DMS153 (cell line): Measurements from ENCODE around the gene SMYD5.
"Not testable (repeated sequence)": the region's sequence is repeated elsewhere in the genome, so short reads cannot be mapped to it uniquely, and the experiment has no call there.

Experiments
- DNase-seq: peaks from one replicate; lab custom pipeline; 2025; lab: John Stamatoyannopoulos, UW

The SMYD5 gene

DNA sequence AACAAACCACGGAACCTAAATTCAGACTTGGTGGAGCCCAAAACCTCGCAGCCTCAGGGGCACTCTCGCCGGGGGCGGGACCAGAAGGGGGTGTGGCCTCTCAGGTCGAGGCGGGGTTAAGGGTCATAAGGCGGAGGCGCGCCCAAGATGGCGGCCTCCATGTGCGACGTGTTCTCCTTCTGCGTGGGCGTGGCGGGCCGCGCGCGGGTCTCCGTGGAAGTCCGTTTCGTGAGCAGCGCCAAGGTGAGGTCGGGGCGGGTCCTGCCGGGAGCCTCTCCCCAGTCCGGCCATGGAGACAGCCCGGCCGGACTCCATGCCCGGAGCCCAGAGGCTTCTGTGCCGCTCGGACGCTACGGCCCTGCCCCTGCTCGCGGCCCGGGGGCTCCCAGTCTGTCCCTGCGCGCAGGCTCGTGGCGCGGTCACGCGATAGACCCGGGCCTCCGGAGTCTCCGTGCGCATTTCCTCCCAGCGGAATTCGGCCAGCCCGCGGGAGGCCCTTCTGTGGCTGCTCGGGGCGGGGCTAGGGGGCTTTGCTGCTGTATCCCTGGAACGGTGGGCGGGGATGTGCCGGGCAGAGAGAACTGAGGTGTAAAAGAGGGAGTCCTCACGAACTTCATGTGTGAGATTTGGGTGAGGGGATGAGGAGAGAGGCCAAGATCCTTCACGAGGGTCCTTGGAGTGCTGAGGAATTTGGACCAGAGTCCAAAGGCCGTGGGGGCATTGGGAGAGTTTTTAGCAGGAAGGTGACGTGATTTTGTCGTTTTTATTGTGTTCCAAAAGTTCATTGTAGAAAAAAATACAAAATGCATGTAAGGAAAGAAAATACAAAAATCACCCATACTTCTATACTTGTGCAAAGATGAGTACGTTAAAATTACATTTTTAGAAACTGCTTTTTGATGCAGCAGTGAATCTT is at the start of gene SMYD5:
Gene SMYD5 (plus strand): TSS at position 126 of the 916 bp plus-strand sequence. CDS start 22 bp downstream, at position 148.
- DNase-seq = peak; percentile 47

DNA sequence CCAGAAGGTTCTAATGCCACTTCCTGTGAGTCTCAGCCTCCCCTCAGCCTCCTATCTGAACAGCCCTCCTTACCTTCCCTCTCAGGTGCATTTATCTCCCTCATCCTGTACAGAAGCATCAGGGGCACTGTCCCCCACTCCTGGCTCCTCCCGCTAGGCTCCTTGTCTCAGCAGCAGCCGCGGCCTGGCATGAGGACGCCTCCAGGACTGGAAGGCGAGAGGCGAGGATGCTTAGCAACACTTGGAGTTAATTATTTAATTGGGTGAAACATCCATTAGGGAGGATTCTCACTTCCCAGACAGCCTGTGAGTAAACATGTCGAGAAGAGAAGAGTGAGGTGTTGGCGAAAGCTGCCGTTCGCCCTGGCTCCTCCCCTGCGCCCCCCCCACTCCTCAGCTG is 48.1 kb upstream of the SMYD5 start:
- not testable (repeated sequence) for DNase-seq

DNA sequence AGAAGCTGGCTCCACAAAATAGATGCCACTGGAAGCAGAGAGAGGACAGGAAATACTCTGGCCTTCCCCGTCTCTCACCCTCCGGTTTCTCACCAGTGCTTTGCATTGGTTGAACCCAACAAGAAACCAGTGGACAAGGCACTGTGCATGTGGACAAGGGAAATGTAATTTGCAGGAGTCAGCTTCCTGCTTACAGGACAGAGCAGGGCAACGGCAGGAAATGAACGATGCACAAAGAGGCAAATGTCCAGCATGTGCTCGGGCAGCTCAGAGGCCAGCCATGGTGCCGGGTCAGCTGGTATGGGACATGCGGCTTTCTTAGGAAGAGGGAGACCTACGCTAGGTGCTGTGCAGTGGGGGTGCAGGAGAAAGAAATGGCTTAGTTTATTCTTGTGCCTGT is 47.2 kb upstream of the SMYD5 start:
- DNase-seq = not testable (repeated sequence)

DNA sequence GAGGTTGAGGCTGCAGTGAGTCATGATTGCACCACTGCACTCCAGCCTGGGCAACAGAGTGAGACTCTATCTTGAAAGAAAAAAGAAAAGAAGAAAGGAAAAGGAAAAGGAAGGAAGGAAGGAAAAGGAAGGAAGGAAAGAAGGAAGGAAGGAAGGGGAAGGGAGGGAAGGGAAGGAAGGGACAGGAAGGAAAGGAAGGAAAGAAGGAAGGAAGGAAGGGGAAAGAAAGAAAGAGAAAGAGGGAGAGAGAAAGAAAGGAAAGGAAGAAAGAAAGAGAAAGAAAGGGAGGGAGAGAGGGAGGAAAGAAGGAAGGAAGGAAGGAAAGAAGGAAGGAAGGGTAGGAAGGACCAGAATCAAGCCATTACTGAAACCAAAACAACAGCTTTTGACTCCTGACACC is 45.7 kb upstream of the SMYD5 start:
- not testable (repeated sequence) for DNase-seq

DNA sequence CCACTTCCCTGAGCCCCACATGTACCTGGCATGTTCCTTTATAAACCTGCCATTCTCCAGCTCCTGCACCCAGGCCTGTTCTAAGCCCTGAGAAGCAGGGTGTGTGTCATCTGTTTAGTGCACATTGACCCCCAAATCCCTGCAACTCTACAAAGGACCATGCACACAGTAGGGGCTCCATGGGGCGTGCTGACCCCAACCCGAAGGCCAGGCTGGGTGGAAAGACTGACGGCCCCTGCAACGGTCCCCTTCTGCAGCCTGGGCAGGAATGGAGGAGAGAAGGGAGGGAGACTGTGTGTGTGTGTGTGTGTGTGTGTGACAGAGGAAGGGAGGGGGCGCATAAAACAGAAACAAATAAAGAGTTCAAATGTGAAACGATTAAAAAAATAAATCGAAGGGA is 43.7 kb upstream of the SMYD5 start:
- DNase-seq = not testable (repeated sequence)

DNA sequence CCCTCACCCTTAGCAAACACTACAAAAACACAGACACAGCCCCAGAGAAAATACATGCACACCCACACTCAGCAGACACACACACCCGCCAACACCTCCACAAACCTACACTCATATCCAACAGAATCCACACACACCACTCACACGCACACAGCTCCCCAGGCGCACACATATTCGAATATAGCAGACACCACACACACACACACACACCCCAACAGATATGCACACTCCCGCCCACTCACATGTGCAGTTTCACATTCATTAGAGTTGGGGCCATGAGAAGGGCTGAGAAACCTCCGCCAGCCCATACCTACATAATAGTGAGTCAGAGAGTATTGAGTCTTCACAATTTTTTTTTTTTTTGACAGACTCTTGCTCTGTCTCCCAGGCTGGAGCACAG is 41.1 kb upstream of the SMYD5 start:
- DNase-seq = no peak

DNA sequence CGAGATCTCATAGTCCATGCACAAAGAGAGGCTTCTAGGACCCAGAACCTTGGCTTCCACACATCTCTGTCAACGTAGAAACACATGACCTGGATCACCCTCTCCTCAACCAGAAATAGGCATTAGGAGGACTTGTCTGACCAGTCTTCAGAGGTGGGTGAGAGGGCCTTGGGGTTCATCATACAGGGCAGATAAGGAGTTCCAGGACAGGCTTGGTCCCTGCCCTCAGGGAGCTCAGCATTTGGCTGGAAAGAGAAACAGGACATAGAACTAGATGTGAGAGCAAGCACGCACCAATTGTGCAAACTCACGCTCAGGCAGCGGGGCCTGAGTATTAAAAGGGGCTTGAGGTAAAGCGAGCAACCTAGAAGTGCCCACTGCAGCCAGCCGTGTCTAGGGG is 40.3 kb upstream of the SMYD5 start:
- no peak for DNase-seq

DNA sequence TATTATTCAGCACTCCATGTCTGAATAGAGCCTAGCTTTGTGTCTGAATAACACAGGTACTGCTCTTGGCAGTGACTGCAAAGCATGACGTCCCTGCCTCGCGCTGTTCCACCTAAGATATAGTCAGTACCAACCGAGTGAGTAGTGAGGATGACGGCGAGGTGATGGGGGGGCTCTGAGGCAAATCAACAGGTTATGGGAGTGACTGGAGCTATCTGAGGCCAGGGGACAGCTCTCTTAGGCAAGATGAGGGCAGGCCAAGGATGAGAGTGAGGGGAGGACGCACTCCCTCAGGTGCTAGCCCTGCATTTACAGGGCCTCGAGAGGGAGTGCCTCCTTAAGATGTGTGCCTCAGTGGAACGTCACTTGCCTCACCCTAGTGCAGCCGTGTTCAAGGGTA is 39.8 kb upstream of the SMYD5 start:
- DNase-seq = no peak

DNA sequence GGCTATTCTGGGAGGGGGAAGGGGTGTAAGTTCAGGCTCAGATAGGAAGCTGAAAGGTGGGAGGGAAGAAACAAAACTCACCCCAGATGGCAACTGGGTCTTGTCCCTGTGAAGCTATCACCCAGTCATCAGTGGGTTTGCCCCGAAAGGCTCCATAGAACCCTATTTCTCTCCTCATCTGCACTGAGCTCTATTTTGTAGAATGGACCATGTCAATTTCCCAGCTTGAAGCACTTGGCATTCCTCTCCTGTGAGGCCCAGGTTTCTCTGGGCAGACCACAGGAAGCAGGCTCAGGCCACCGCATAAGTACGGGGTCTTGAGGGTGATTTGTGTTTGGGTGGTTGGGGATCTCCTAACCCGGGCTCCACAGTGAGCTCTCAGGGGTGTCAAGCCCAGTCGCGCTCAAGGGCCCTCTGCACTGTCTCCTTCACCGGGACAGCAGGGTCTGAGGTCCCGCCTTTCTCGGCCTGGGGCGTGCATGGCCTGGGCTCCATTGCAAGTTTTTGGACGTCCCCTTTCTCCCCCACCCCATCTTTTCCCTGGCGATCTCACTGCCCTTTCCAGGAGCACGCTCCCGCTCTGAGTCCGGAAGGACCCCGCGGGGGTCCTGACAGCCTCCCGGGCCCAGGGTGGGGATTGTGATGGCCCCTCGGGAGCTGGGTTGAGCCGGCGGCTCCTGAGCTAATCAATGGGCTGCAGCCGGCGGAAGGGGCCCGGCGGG is 38.9 kb upstream of the SMYD5 start:
- no peak for DNase-seq

DNA sequence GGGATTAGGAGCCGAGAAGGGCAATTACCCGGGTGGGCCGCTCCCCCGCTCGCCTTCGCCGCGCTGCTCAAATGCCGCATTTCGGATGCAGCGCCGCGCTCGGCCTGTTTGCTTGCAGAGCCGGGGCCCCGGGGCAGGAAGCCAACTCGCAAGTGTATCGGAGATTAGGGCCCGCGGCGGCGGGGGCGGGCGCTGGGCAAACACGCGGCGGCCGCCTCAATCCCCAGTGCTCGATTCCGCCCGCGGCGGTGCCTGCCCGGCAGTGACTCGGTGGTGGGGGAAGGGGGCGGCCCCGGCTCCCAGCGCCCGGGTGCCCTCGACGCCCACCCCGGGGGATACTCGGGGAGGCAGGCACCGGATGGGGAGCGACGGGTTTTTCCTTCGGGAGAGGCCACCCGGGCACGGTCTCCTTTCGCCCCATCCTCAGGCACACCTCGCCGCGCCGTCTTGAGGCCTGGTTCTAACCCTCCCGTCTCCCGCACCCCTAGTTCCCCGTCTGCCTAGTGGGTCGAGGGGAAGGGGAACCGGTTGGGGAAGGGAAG is 38.3 kb upstream of the SMYD5 start:
- no peak for DNase-seq

DNA sequence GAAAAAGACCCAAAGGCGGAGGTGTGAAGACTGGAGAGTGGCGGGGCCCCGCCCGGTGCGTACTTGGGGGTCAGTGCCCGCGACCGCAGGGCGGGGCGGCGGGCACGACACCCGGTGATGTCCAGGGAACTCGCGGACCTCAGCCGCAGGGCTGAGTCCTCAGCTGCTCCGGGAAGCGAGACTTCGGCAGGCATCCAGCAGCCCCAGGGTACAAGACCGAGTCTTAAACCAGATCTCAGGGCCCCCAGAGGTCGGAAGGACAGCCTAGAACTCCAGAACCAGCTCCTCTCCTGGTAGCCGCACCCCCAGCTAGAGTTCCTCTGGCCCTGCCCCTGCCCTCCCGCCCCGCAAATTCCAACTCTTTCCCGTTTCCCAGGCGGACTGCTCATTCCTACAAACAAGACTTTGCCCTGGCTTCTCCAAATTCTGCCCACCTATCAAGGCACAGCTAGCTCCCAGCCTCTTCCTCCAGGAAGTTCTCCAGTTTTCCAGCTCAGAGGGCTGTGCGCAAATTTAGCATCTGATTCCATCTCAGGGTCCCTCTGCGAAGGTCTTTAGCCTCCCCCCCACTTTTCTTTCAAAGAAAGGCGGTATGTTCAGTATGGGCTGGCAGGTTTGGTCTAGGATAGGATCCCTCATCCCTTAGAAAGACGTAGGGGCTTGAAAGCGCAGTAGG is 37.7 kb upstream of the SMYD5 start:
- DNase-seq = no peak

DNA sequence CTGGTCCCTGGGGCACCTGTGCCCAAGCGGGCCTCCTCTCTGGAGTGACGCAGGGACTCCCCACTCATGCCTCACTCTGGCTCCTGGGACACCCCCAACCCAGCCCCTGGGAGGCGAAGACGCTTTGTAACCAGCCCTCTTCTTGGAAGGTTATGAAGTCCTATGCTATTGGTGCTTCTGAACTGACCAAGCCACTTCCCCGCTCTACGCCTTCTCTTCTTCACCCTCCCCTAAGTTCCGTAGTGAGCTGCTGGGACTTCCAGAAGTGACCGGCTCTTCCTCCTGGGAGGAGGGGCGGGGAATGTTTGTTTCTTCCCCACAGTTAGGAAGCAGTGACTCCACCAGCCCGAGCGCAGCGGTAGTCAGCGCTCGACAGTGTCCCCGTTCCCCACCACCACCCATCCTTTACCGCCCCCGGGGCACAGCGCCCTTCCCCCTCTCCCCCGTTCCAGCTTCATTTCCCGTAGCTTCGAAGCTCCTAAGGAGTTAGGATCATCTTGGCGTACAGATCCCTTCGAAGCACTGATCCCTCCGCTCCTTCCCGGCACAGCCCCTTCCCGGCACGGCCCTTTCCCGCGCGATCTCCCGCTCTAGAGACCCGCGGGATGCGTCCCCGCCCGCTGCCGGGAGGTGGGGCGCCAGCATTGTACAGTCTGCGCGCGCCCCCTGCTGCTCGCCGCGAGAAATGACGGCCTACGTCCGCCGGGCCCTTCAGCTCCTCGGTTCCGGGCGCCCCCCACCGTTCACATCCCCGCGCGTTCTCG is 37.0 kb upstream of the SMYD5 start:
- DNase-seq = peak; percentile 54

DNA sequence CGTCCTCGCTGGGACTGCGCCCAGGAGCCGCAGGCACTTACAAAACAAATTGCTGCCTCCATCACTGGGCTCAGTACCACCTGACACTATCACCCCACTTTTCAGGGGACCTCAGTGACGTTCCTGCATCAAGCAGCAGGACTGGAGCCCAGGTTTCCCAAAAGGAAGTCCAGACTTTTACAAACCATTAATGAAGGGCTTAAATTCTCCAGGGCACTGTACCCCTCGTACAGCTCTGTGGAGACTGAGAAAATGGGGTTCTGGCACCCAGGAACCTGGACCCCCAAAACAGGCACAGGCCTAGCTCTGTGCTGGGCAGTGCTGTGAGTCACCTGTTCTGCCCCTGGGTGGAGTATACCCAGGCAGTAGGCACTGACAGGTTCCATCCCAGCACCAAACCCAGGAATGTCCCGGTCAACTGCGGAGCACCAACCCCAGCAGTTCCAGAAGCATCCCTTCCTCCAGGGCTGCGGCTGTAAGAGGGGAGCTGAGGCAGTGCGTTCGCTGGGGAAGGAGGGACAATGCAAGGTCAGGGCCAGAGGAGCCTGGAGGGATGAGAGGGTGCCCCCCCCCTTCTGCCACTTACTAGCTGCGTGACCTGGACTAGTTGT is 36.3 kb upstream of the SMYD5 start:
- no peak for DNase-seq

DNA sequence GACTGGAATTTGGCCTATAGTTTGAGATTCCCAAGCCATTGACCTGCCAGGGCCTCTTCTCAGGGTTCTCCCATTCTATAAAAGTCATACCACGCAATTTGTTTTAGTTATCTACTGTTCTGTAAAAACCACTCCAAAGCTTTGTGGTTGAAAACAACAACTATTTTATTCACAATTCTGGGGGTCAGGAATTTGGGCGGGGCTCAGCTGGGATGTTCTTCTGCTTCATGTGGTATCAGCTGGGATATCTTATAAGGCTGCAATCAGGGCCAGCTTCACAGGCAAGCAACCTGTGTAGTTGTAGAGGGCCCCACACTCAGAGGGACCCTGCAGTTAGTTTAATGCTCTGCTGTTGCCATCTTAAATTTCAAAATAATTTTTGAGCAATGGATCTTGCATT is 28.1 kb upstream of the SMYD5 start:
- no peak for DNase-seq

DNA sequence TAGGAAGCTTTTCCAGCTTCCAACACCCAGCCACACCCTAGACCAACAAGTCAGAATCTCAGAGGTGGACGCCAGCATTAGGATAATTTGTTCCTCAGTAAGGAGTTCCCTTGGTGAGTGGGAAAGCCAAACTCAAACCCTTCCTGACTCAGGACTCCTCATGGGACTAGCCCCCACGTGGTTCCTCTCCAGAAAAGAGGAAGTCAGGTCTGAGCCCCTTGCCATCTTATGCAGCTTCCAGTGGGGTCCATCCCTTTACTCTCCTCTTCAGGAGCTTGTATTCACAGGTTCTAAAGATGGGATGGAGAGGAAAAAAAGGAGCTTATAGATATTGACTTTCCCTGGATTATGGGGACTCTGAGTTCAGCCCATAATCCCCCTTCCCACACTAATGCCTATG is 26.5 kb upstream of the SMYD5 start:
- no peak for DNase-seq

DNA sequence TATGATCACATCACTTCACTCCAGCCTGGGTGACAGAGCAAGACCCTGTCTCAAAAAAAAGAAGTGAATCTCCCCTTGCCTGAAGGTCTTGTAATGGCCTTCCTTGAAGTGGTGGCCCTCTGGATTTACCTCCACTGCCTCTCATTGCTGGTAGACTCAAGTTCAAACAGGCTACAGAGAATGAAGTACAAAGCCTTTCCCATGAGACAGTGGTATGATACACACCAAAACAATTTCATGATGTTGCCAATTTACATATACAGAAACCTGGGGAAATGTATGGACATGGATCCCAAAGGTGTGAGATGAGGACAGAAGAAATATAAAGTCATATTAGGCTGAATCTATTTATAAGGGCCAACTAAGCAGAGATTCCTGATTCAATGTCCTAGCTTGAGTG is 16.5 kb upstream of the SMYD5 start:
- no peak for DNase-seq

DNA sequence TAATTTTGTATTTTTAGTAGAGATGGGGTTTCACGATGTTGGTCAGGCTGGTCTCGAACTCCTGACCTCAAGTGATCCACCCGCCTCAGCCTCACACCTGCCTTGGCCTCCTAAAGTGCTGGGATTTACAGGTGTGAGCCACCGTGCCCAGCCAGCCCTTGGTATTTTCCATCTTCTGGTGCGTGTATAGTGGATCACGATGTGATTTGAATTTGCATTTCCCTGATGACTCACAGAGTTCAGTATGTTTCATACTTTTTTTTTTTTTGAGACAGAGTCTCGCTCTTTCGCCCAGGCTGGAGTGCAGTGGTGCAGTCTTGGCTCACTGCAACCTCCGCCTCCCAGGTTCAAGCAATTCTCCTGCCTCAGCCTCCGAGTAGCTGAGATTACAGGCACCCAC is 13.8 kb upstream of the SMYD5 start:
- DNase-seq = not testable (repeated sequence)

DNA sequence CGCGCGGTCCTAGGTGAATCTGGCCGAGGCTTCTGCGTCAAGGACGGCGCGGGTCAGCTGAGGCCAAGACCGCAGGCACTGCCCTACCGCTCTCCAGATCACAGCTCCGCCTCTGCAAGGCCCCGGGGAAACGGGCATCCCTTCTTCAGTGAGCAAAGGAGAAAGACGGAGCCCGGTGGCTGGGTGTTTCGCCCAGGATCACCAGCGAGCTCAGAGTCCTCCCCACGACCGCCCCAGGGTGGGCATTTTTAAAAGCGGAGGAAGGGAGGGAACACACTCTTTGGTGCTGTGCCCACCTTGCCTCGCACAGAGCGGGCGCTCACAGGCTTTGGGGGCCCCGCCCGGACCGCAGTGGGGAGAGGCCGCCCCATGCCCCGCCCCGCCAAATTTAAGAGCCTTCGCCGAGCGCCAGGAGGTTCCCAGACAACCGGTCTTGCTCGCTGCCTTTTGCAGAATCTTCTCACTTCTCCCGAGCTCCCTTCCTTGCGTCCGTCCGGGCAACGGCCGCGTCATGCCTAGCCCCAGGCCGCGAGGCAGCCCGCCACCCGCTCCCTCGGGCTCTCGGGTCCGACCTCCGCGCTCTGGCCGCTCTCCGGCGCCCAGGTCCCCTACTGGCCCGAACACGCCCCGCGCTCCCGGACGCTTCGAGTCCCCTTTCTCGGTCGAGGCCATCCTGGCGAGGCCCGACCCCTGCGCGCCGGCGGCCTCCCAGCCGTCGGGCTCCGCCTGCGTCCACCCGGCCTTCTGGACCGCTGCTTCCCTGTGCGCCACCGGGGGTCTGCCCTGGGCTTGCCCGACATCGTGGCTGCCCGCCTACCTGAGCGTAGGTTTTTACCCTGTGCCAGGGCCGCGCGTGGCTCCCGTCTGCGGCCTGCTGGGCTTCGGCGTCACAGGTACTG is 11.6 kb upstream of the SMYD5 start, which contains the start of gene NOTO:
Gene NOTO (plus strand): TSS at position 419 of the 899 bp plus-strand sequence. CDS start 93 bp downstream, at position 512.
- DNase-seq = no peak

DNA sequence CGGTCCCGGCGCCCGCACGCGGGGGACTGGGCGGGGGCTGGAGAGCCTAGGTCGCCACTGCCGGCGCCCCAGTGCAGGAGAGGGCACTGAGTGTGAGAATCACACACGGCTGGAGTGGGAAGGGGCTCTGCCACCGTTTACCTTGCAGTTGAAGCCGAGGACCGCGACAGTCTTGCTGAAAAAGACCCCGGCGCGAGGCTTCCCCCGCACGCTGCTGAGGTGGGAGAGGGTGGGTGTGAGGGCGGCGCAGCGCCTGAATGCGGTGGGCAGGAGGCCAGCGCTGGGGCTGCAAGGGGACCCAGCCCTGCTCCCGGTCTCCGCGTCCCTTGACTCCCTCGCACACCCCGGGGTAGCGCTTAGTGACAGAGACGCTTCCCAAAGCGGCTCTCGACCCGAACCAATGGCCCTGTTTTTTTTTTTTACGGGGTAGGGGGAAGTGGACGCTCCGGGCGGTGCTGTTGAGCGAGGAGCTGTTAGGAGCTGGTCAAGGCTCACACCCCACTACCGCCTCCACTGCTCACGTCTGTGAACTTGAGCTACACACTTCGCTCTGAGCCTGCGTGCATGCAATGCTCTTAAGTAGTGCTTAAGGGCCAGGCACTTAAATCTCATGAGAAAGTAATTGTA is 10.9 kb upstream of the SMYD5 start:
- no peak for DNase-seq

DNA sequence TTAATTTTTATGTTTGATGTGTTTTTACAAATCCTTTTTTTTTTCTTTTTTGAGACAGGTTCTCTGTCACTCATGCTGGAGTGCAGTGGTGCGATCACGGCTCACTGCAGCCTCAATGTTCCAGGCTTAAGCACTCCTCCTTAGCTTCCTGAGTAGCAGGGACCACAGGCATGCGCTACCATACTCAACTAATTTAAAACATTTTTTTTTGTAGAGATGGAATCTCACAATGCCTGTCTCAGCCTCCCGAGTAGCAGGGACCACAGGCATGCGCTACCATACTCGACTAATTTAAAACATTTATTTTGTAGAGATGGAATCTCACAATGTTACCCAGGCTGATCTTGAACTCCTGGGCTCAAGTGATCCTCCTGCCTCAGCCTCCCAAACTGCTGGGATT is 8.4 kb upstream of the SMYD5 start:
- no peak for DNase-seq
